ENCODE results near the gene ADCY2.

The ADCY2 gene

DNA sequence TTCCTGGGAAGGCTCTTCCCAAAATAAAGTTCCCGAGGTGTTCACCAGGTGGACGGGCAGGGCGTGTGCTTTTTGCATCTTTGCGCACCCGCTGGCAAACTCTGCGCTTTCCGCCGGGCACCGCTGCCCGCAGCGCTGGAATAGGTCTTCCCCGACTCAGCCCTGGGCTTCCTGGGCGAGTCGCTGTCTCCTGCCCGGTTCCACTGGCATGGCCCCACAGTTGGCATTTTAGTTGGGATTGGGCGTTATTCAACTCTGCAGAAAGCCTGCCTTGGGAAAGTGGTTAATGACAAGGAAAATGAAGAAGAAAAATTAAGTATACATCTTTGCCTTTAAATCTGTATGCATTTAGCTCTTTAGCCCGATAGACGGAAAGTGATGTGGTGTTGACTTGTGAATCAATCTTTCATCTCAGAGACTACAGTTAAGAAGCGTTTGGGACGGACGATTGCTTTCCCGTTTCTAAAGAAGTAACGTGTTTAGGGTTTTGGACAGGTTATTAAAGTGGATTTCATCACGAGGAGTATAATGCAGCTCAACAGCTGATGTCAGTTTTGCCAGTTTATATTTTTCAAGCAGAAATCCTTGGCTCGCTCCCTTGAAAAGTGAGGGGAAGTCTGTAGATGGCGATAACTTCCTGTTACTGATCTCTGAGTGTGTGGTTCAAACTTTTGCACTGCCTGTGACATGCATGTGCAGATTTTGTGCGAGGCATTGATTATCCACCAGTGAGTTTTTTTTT is 946 bp downstream of the ADCY2 start:
- H3K27me3 ChIP-seq (replicated peaks): peaks cover 13% of the 10 kb centered on the region
- H3K4me3 ChIP-seq (ENCODE audit: low read depth, low read length): no peak overlapping the region
- in situ Hi-C loops (cut with HindIII; ENCODE audit: low pct_ligation_motif_present, low sequenced_read_pairs): no loop called here
- no peak for DNase-seq
- H3K36me3 ChIP-seq (replicated peaks): no peaks in the 10 kb centered on the region
- no peak overlapping the region for H3K27ac ChIP-seq
- TF ChIP-seq, protein P1, sequence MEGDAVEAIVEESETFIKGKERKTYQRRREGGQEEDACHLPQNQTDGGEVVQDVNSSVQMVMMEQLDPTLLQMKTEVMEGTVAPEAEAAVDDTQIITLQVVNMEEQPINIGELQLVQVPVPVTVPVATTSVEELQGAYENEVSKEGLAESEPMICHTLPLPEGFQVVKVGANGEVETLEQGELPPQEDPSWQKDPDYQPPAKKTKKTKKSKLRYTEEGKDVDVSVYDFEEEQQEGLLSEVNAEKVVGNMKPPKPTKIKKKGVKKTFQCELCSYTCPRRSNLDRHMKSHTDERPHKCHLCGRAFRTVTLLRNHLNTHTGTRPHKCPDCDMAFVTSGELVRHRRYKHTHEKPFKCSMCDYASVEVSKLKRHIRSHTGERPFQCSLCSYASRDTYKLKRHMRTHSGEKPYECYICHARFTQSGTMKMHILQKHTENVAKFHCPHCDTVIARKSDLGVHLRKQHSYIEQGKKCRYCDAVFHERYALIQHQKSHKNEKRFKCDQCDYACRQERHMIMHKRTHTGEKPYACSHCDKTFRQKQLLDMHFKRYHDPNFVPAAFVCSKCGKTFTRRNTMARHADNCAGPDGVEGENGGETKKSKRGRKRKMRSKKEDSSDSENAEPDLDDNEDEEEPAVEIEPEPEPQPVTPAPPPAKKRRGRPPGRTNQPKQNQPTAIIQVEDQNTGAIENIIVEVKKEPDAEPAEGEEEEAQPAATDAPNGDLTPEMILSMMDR (IDR thresholded peaks at IDR 0.05; ENCODE audit: low read depth, low read length, missing control alignments): no peak

DNA sequence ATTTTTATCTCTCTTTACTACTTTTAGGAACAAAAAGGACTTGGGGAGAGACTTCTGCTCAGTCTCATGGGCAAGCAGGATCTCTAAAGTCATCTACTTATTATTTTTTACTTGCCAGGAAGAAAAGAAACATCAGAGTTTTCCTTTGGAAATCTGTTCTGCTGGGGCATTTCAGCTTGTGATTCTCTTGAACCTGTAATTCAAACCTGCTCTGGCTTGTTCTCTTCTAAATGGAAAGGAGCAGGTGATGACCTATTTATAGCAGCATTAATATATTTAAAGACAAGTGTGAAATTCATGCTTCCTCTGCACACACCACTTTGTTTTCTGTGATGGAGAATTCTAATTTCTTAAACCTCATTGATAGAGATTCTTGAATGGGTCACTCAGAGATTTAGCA is 2.0 kb downstream of the ADCY2 start:
- Histone ChIP-seq H3K27ac (no peak overlapping the region), H3K4me3 (ENCODE audit: low read depth, low read length) (no peak overlapping the region), H3K27me3 (replicated peaks) (peaks cover 13% of the 10 kb centered on the region), H3K36me3 (replicated peaks) (no peaks in the 10 kb centered on the region)
- in situ Hi-C loops (cut with HindIII; ENCODE audit: low pct_ligation_motif_present, low sequenced_read_pairs): no loop called here
- no peak for DNase-seq
- TF ChIP-seq, protein P1 (IDR thresholded peaks at IDR 0.05; ENCODE audit: low read depth, low read length, missing control alignments): no peak

- no peak for DNase-seq
- TF ChIP-seq, protein P1 (IDR thresholded peaks at IDR 0.05; ENCODE audit: low read depth, low read length, missing control alignments): no peak
- no peak overlapping the region for H3K27ac ChIP-seq
- peaks cover 13% of the 10 kb centered on the region for H3K27me3 ChIP-seq (replicated peaks)
- H3K36me3 ChIP-seq (replicated peaks): no peaks in the 10 kb centered on the region
- no peak overlapping the region for H3K4me3 ChIP-seq (ENCODE audit: low read depth, low read length)
- in situ Hi-C loops (cut with HindIII; ENCODE audit: low pct_ligation_motif_present, low sequenced_read_pairs): no loop called here
Measured at GRCh38 chr5:7398596-7399280, 2.8 kb downstream of the ADCY2 start.

DNA sequence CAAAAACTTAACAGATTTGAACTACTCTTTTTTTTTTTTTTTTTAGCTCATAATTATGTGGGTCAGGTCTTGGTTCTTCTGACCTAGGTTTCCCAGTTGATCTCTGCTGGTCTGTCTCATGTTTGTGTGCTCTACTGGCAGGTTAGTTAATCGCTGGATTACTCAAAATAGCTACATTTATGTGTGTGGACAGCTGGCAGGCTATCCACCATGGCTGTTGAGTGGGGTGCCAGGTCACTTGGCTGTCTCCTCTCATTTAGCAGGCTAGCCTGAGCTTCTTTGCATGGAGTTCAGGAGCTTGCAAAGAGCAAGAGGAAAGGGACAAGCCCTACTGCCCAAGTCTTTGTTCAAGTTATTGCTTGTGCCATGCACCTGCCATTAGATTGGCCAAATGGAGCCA is 9.3 kb downstream of the ADCY2 start:
- no peak overlapping the region for H3K27ac ChIP-seq
- no peak for DNase-seq
- no peaks in the 10 kb centered on the region for H3K27me3 ChIP-seq (replicated peaks)
- in situ Hi-C loops (cut with HindIII; ENCODE audit: low pct_ligation_motif_present, low sequenced_read_pairs): no loop called here
- H3K4me3 ChIP-seq (ENCODE audit: low read depth, low read length): no peak overlapping the region
- H3K36me3 ChIP-seq (replicated peaks): no peaks in the 10 kb centered on the region
- TF ChIP-seq, protein P1 (IDR thresholded peaks at IDR 0.05; ENCODE audit: low read depth, low read length, missing control alignments): no peak

DNA sequence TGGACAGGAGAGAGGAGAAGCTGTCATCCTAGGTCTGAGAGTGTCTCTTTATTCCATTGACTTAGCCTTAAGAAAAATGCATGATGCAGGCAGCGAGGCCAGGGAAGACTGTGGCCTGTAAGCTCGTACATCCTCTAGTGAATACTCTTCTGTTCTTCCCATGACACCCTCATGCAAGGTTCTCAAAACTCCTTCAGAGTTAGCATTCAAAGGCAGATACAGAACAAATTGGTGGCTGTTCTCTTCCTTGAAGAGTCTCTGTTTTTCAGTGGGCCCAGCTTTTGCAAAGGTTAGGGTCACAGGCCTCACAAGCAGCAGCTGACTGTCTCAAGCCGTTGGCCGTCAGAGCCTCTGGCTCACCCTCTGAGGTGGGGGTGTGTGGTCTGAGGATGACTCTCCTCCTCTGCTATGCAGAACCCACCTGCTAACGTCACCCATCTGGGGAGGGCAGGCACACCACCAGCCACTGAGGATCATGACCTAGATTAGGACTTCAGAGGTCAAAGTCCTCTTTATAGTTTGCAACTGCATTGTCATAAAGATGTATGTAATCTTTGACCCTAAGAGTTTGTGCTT is 15.1 kb downstream of the ADCY2 start:
- in situ Hi-C loops (cut with HindIII; ENCODE audit: low pct_ligation_motif_present, low sequenced_read_pairs): no loop called here
- no peaks in the 10 kb centered on the region for H3K36me3 ChIP-seq (replicated peaks)

More for the DNA sequence above, 15.1 kb downstream of the ADCY2 start:
- TF ChIP-seq, protein P1 (IDR thresholded peaks at IDR 0.05; ENCODE audit: low read depth, low read length, missing control alignments): no peak
- H3K4me3 ChIP-seq (ENCODE audit: low read depth, low read length): no peak overlapping the region
- no peak for DNase-seq
- no peaks in the 10 kb centered on the region for H3K27me3 ChIP-seq (replicated peaks)
- H3K27ac ChIP-seq: no peak overlapping the region

Measured in brain microvascular endothelial cell (primary cell).